ENCODE measurements around the gene CHRNA1.
"Not testable (repeated sequence)": the region's sequence is repeated elsewhere in the genome, so short reads cannot be mapped to it uniquely, and the experiment has no call there.

The CHRNA1 gene

GRCh38 chr2:174713686-174714085 lies 50.6 kb downstream of the CHRNA1 start:
- no peak for DNase-seq

- no peak for DNase-seq
Observed at GRCh38 chr2:174711206-174711605, 53.1 kb downstream of the CHRNA1 start.

- DNase-seq: not testable (repeated sequence)
Observed at GRCh38 chr2:174709416-174710004, 54.8 kb downstream of the CHRNA1 start.

- DNase-seq: no peak
Observed at GRCh38 chr2:174708713-174709112, 55.6 kb downstream of the CHRNA1 start.

GRCh38 chr2:174705321-174705720 lies 59.0 kb downstream of the CHRNA1 start:
- no peak for DNase-seq

GRCh38 chr2:174704642-174705041 lies 59.6 kb downstream of the CHRNA1 start:
- DNase-seq: no peak

- DNase-seq: no peak
Observed at GRCh38 chr2:174704061-174704460, 60.2 kb downstream of the CHRNA1 start.

GRCh38 chr2:174703430-174703829 lies 60.8 kb downstream of the CHRNA1 start:
- DNase-seq: no peak

GRCh38 chr2:174702541-174702940 lies 61.7 kb downstream of the CHRNA1 start:
- DNase-seq: no peak

GRCh38 chr2:174699993-174700766 lies 64.1 kb downstream of the CHRNA1 start:
- peak in 2 of 5 experiments; percentile 27 to 61 for DNase-seq
